Fibroblast of the conjunctiva (primary cell): ENCODE data around the gene MED22.

ENCODE experiments used
- DNase-seq: peaks from one replicate; pipeline ENCODE4 v3.0.0-alpha.2; 2010; ENCODE audit warnings: low read depth

Gene MED22

GRCh38 chr9:133355881-133356357 lies 8.0 kb upstream of the MED22 start:
- DNase-seq: no peak

GRCh38 chr9:133354766-133355165 lies 6.8 kb upstream of the MED22 start:
- no peak for DNase-seq

GRCh38 chr9:133353548-133353947 lies 5.6 kb upstream of the MED22 start:
- DNase-seq: no peak

- no peak for DNase-seq
Measured at GRCh38 chr9:133352635-133353340, 4.9 kb upstream of the MED22 start.

GRCh38 chr9:133351908-133352634 lies 4.1 kb upstream of the MED22 start:
- peak; percentile 39 for DNase-seq

GRCh38 chr9:133351526-133351907 lies 3.6 kb upstream of the MED22 start:
- DNase-seq: peak; percentile 31

GRCh38 chr9:133349965-133350616 lies 2.2 kb upstream of the MED22 start:
- no peak for DNase-seq

GRCh38 chr9:133348718-133349573 lies 1.0 kb upstream of the MED22 start:
- no peak for DNase-seq

- no peak for DNase-seq
Measured at GRCh38 chr9:133347515-133347984, 381 bp downstream of the MED22 start.

GRCh38 chr9:133346021-133346785 lies 1.7 kb downstream of the MED22 start:
- DNase-seq: no peak

GRCh38 chr9:133345596-133345995 lies 2.3 kb downstream of the MED22 start:
- DNase-seq: no peak

GRCh38 chr9:133344979-133345378 lies 3.0 kb downstream of the MED22 start:
- no peak for DNase-seq

GRCh38 chr9:133344071-133344470 lies 3.9 kb downstream of the MED22 start:
- DNase-seq: no peak

GRCh38 chr9:133342570-133342969 lies 5.4 kb downstream of the MED22 start:
- no peak for DNase-seq

GRCh38 chr9:133342069-133342406 lies 5.9 kb downstream of the MED22 start:
- DNase-seq: no peak

- no peak for DNase-seq
Measured at GRCh38 chr9:133341369-133342068, 6.4 kb downstream of the MED22 start.

- no peak for DNase-seq
Measured at GRCh38 chr9:133340916-133341315, 7.0 kb downstream of the MED22 start.

GRCh38 chr9:133340256-133340655 lies 7.7 kb downstream of the MED22 start:
- DNase-seq: no peak

- DNase-seq: no peak
Measured at GRCh38 chr9:133339641-133340040, 8.3 kb downstream of the MED22 start.

- peak; percentile 62 for DNase-seq
Measured at GRCh38 chr9:133335924-133336811, 11.8 kb downstream of the MED22 start, which contains the start of gene SURF6. SURF6 (minus strand) TSS chr9:133336188; CDS start chr9:133336132, 56 bp downstream.
